Measurements from ENCODE around the gene OR2G3. TPM values are rescaled to one million over a fixed set of nuclear protein-coding genes. Genes with fewer than 3 reads are reported as not detected.

The OR2G3 gene
- total RNA-seq: not detected
- polyA plus RNA-seq: not detected
- long read RNA-seq, donor 1: 0 reads
- long read RNA-seq, donor 2: 0 reads

DNA sequence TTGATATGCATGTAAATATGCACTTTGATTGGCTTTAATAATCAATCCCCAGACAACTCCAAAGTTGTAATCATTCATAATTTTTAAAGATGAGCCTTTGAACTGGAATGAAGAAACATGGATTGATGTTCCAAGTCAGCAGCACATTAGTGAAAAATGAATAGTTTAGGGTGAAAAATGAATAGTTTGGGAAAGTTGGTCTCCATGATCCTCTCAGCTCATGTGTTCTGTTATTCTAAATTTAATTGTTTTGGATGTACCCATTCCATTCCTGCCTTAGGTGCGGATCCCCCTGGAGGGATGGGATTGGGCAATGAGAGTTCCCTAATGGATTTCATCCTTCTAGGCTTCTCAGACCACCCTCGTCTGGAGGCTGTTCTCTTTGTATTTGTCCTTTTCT lies at the start of gene OR2G3:
Gene OR2G3 (plus strand): TSS at position 301 of the 400 bp plus-strand sequence. CDS start 0 bp downstream, at position 301.
- H3K4me3 ChIP-seq: no peak within 1 kb of the TSS
- TF ChIP-seq, protein P1, sequence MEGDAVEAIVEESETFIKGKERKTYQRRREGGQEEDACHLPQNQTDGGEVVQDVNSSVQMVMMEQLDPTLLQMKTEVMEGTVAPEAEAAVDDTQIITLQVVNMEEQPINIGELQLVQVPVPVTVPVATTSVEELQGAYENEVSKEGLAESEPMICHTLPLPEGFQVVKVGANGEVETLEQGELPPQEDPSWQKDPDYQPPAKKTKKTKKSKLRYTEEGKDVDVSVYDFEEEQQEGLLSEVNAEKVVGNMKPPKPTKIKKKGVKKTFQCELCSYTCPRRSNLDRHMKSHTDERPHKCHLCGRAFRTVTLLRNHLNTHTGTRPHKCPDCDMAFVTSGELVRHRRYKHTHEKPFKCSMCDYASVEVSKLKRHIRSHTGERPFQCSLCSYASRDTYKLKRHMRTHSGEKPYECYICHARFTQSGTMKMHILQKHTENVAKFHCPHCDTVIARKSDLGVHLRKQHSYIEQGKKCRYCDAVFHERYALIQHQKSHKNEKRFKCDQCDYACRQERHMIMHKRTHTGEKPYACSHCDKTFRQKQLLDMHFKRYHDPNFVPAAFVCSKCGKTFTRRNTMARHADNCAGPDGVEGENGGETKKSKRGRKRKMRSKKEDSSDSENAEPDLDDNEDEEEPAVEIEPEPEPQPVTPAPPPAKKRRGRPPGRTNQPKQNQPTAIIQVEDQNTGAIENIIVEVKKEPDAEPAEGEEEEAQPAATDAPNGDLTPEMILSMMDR (IDR thresholded peaks at IDR 0.05 in 8 of 11, conservative IDR thresholded peaks at IDR 0.05 in 3 of 11): no peak
- TF ChIP-seq POLR2A (IDR thresholded peaks at IDR 0.05) (no peak), POLR2AphosphoS5 (IDR thresholded peaks at IDR 0.05) (no peak)
- H3K36me3 ChIP-seq: no peaks in the 10 kb centered on the region
- no peak within 1 kb of the TSS for H3K27ac ChIP-seq
- H3K4me1 ChIP-seq: no peaks in the 10 kb centered on the region
- WGBS, 5 donors: 75 to 94% (median 80%) methylated on average over 2 of the region's 2 CpGs
- H3K9me3 ChIP-seq: peaks cover 0 to 11% (median 0%) of the 10 kb centered on the region in 8 donors
- no peaks in the 10 kb centered on the region for H3K27me3 ChIP-seq (replicated peaks in 1 of 7)
- no peak for DNase-seq
- intact Hi-C loops (cut with DNase I; ENCODE audit: low total_unique reads): no loop called here

DNA sequence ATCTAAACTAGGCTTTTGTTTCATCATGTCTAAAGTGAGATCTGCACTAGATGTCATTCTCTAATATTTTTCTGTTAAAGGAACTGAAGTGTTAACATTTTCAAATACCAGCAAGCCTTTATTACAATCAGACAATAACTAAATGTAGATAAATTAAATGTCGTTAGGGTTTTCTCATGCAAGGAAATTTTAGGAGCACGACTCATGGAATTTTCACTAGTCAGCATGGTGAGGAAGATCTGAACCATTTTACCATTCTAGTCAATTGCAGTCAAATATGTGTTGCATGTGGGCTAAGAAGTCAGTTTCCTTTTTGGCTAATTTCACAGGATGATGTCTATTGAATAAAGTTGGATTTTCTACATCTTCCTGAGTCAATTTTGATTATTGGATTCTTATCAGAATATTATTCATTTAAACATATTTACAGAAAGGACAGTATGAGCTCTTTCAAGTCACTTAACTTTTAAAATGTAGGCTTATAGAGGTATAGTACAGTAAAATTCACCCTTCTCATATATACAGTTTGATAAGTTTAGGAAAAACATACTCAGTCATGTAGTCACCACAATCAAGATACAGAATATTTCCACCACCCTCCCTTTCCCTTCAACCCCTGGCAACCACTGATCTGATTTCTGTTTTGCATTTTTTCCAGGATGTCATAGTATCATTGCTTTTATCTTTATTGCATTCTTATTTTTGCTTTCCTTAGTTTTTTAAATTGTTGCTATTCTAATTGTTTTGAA lies 47.3 kb upstream of the OR2G3 start:
- 70 to 85% (median 76%) methylated on average over 2 of the region's 2 CpGs for WGBS, 5 donors
- intact Hi-C loops (cut with DNase I; ENCODE audit: low total_unique reads): no loop called here
- TF ChIP-seq, protein P1 (IDR thresholded peaks at IDR 0.05 in 8 of 11, conservative IDR thresholded peaks at IDR 0.05 in 3 of 11): no peak
- TF ChIP-seq POLR2A (IDR thresholded peaks at IDR 0.05) (no peak), POLR2AphosphoS5 (IDR thresholded peaks at IDR 0.05) (no peak)

DNA sequence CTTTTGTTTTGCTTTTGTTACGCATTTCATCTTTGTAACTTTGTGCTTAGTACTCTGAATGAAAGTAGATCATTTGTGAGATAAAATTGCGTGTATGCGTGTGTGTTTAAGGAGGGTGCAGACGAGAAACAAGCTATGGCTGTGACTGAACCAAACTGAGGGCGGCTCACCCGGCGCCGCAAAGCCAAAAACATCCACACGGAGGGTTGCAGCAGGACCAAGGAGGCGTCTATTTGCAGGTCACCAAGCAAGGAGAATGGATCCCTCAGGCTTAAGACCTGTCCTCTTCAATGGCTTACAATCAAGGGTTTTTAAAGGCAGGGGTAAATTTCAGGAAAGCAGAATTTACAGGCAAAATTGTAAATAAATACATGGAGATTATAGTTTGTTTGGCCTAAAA lies 43.7 kb upstream of the OR2G3 start:
- H3K4me1 ChIP-seq: no peaks in the 10 kb centered on the region
- no peak for DNase-seq
- H3K9me3 ChIP-seq: no peaks in the 10 kb centered on the region
- WGBS, 5 donors: 71 to 81% (median 76%) methylated on average over 10 of the region's 10 CpGs
- intact Hi-C loops (cut with DNase I; ENCODE audit: low total_unique reads): no loop called here
- no peak overlapping the region for H3K4me3 ChIP-seq
- no peak for TF ChIP-seq POLR2A (IDR thresholded peaks at IDR 0.05)
- no peak for TF ChIP-seq POLR2AphosphoS5 (IDR thresholded peaks at IDR 0.05)
- TF ChIP-seq, protein P1 (IDR thresholded peaks at IDR 0.05 in 8 of 11, conservative IDR thresholded peaks at IDR 0.05 in 3 of 11): no peak
- no peak overlapping the region for H3K27ac ChIP-seq
- no peaks in the 10 kb centered on the region for H3K36me3 ChIP-seq
- no peaks in the 10 kb centered on the region for H3K27me3 ChIP-seq (replicated peaks in 1 of 7)

More for the DNA sequence above, 47.3 kb upstream of the OR2G3 start:
- no peaks in the 10 kb centered on the region for H3K36me3 ChIP-seq
- no peak overlapping the region for H3K27ac ChIP-seq
- no peak for DNase-seq
- H3K4me3 ChIP-seq: no peak overlapping the region
- H3K9me3 ChIP-seq: no peaks in the 10 kb centered on the region
- no peaks in the 10 kb centered on the region for H3K4me1 ChIP-seq
- no peaks in the 10 kb centered on the region for H3K27me3 ChIP-seq (replicated peaks in 1 of 7)

DNA sequence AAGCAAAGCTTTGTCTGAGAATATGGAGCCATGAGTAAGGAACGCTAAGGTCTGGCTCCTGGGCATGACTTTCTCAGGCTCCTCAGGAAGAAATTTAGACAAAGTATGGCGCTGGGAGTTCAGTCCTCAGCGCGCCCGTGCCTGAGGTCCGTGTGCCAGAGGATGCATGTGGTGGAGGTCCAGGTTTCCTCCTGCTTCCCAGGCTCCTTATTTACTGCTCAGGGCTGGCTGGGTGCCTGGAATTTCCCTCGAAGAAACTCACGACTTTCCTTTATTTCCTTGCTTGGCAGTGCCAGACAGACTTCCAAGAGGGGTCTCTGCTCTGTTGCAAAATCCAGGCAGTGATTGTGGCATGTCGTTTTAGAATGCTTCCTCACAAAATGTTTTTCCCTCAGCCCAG lies 43.2 kb upstream of the OR2G3 start:
- no peaks in the 10 kb centered on the region for H3K4me1 ChIP-seq
- no peak overlapping the region for H3K27ac ChIP-seq
- WGBS, 5 donors: 58 to 85% (median 63%) methylated on average over 9 of the region's 9 CpGs
- intact Hi-C loops (cut with DNase I; ENCODE audit: low total_unique reads): no loop called here
- TF ChIP-seq, protein P1 (IDR thresholded peaks at IDR 0.05 in 8 of 11, conservative IDR thresholded peaks at IDR 0.05 in 3 of 11): no peak
- TF ChIP-seq POLR2A (IDR thresholded peaks at IDR 0.05) (no peak), POLR2AphosphoS5 (IDR thresholded peaks at IDR 0.05) (no peak)
- H3K4me3 ChIP-seq: no peak overlapping the region
- peaks cover 0 to under 1% (median 0%) of the 10 kb centered on the region in 8 donors for H3K9me3 ChIP-seq
- H3K27me3 ChIP-seq (replicated peaks in 1 of 7): no peaks in the 10 kb centered on the region
- H3K36me3 ChIP-seq: no peaks in the 10 kb centered on the region
- no peak for DNase-seq
